GM21717 (cell line): ENCODE results near the gene LYPD5.
"Not testable (repeated sequence)": the region's sequence is repeated elsewhere in the genome, so short reads cannot be mapped to it uniquely, and the experiment has no call there.

Experiments used
- ATAC-seq: cut with Tn5 transposase; IDR thresholded peaks from one replicate; pipeline ENCODE4 v1.9.1; 2021; ENCODE audit warnings: mild to moderate bottlenecking, moderate library complexity; ENCODE audit not compliant: unreplicated experiment

Gene LYPD5

DNA sequence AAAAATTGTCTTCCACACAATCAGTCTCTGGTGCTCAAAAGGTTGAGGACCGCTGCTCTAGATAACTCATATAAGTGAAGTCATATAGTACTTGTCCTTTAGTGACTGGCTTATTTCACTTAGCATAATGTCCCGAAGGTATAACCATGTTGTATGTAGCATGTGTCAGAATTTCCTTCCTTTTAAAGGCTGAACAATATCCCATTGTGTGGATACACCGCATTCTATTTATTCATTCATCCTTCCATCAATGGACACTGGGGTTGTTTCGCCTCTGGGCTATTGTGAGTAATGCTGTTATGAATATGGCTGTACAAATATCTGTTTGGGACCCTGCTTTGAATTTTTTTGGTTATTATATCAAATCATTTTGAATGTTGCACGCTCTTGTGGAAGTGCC is 4.6 kb upstream of the LYPD5 start:
- ATAC-seq, result no peak

DNA sequence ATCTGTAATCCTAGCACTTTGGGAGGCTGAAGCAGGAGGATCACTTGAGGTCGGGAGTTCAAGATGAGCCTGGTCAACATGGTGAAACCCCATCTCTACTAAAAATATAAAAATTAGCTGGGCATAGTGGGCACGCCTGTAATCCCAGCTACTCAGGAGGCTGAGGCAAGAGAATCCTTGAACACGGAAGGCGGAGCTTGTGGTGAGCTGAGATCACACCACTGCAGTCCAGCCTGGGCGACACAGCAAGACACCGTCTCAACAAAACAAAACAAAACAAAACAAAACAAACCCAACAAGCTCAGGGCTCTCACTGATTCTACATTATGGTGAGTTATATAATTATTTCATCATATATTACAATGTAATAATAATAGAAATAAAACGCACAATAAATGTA is 4.2 kb upstream of the LYPD5 start:
- not testable (repeated sequence) for ATAC-seq

DNA sequence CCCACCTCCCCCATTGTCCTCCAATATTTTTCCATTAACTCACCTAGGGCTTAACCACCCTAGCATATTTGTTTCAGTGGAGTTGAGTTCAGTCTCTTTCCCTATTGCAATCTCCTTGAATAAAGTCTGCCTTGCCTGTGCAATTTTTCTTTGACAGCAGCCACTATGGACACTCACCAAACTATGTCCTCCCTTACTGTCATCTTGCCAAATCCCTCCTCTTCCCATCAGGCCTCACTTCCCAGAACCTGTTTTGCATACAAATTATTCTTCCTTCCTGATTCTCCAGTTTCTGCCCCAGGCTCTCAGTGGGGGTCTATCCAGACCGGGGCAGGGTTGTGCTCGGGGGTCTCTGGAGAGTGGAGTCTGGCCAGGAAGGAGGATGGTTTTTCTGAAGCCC is 2.2 kb upstream of the LYPD5 start:
- ATAC-seq, result no peak

DNA sequence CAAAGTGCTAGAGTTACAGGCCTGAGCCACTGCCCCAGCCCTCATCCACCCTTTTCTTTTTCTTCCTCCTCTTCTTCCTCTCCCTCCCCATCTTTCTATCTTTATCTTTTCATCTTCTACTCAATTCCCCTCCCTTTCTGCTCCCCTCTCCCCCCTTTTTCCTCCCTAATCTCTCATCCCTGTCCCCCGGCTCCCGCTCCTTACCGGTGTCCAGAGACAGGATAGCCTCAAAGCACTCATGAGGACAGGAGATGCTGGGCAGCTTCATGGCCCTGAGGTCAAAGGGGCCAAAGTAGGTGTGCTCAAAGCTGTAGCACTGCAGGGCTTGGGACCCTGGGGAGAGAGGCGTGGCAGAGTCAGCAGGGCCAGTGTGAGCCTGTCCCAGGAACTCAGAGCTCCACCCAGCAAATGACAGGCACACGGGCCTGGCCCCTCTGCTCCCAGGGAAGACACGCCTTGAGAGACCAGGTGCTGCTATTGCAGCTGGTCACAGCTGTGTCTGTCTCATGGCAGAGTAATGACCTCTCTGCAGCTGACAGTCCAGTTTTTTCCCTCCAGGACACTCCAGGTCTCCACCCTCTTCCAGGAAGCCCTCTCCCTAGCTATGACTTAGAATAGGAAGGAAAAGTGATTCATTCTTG is 2.6 kb downstream of the LYPD5 start:
- ATAC-seq, result no peak

DNA sequence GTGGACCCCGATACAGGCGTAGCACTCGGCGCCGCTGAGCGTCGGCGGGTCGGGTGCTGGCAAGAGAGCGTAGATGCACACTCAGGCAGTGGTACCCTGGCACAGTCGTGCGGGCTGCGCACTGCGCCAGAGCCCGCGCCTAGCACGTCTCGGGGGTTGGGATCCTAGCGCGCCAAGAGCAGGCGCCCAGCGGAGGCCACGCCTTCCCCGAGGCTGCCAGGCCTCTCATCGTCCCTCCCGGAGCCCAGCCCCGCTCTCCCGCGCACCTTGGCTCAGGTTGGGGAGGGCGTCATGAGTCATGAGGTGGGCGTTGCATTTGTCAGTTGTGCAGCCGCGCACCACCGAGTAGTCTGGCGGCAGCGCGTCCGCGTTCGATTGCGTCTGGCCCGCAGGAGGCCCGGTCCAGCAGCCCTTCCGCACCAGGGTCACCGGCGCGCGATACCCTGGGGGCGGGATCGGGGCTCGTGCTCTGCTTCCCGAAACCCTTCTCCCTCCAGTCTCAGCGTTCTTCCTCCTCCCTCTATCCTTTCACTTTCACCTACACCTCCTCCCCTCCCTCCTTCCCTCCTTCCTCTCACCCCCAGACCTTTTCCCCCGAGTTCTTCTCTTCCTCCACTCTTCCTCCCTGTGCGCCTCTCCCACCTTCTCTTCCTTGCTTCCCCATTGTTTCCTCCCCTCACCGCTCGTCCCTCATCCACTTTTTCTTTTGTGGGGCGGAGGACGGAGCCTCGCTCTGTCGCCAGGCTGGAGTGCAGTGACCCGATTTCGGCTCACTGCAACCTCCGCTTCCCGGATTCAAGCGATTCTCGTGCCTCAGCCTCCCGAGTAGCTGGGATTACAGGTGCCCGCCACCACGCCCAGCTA is 3.5 kb downstream of the LYPD5 start:
- ATAC-seq, result no peak

DNA sequence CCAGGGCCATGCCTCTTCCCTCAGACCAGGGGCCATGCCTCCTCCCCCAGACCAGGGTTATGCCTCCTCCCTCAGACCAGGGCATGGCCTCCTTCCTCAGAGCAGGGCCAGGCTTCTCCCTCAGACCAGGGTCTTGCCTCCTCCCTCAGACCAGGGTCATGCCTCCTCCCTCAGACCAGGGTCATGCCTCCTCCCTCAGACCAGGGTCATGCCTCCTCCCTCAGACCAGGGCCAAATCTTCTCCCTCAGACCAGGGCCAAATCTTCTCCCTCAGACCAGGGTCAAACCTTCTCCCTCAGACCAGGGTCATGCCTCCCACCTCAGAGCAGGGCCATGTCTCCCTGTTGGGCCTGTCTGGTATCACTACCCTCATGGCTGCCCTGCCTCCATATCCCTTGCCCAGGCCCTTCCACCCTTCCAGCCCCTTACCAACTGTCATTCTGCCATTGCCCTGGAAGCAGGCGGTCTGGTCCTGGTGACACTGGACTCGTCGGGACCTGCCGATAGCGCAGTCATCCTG is 4.2 kb downstream of the LYPD5 start:
- ATAC-seq, result no peak

DNA sequence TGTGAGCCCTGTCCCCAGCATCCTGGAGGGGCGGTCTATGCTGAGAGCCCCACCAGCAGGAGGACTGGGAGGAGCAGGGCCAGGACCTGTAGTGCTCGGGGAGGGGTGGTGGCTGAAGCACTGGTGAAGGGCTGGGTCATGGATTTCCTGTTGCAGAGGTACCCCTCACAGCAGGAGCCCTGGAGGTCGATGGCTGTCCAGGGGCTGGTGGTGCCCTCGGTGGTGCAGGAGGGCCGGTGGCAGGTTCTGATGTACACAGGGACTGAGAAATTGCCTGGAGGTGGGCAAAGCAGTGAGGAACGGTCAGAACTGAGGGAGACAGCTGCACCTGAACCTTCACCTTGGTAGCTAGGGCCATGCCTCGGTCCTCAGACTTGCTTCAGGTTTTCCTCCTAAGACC is 4.7 kb downstream of the LYPD5 start:
- ATAC-seq, result no peak

DNA sequence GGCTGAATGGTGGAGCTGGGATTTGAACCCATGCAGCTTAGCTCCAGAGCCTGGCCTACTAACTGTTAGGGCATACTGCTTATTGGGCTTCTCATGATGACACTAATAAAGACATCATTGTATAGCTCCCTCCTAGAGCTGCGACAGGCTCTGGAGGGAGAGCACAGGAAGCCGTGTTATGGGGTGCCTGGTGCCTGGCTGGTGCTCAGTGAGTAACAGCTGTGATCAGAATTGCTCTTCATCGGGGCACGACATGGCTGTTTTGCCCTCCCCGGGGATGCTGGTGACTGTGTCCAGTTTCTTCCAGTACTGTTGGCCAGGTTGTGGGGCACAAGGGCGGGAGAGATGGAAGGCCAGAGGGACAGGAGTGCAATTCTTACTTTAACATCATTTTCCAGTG is 5.1 kb downstream of the LYPD5 start:
- ATAC-seq, result no peak

DNA sequence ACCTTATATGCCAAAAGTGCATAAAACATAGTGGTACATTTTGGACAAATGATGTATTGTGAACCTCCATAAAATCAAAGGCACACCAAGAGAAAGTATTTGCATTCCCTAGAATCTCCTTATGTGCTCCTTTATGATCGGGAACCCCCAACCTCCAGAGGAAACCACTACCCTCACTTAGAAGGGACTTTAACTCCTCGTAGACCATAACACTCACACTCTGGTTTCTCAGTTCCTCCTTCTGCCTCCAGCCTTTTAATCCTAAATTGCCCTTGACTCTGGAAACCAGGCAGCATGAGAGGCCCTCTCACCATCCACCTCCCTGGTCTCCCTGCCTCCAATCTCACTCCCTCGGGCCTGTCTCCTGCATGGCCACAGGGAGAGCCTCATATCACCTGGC is 11.7 kb downstream of the LYPD5 start:
- ATAC-seq, result no peak

DNA sequence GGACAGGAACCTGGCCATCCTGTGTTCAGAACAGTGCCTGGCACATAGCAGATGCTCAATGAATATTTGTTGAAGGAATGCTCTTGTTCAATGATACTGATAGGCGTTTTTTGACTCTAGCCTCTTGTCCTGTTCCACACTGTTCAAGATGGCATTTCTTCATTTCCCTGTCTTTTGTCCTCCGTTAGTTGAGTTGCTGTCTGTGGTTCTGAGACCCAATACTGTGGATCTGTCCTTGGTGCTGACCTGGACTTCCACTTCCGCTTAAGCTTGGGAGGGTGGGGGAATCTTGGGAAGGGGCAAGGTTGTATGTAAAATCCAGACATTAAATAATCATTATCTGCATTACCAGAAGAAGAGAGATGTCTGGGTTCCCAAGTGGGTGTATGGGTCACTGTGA is 13.2 kb downstream of the LYPD5 start:
- no peak for ATAC-seq

DNA sequence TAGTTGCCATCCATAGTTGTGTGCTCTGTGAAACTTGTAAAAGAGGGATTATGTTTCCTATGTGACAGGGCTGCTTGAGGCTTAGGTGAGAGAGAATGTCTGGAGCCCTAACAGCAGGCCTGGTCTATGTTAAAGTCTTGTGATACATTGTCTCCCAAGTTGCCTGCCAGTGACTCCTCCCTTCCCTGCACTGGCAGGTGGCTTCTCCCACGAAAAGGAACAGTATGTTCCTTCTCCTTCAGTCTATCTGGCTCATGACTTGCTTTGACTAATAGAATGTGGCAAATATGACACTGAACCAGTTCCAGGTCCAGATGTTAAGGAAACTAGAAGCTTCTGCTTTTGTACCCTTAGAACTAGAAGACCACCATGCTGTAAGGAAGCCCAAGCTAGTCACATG is 15.6 kb downstream of the LYPD5 start:
- ATAC-seq, result no peak

DNA sequence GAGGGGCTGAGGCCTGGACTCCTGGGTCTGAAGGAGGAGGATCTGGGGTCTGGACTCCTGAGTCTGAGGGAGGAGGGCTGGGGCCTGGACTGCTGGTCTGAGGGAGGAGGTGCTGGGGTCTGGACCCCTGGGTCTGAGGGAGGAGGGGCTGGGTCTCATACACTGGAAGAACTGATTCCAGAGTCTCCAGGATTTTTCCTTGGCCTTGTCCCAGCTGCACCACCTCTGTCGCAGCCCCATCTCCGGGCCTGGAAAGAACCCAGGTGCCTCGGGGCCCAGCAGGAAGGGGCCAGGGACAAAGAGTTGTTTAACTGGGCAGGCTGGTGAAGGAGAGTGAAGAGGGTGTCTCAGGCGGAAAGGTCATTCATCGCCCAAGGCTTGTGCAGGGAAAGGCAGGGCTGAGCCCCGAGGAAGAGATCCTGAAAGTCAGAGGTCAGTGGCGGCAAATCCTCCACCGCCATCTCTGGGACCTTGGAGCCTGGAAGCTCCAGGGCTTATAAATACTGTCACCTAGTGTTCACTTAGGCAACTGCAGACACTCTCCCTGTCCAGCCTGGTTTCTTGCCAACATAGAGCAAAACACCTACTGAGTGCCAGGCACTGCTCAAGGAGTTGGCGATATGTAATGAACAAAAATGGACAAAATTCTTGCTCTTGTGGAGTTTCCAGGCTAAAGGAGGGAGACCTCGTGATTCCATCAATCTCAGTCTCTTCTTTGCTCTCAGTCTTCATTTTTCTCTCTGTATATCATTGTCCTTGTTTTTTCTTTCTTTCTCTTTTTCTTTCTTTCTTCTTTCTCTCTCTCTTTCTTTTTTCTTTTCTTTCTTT is 17.1 kb downstream of the LYPD5 start:
- ATAC-seq, result no peak

DNA sequence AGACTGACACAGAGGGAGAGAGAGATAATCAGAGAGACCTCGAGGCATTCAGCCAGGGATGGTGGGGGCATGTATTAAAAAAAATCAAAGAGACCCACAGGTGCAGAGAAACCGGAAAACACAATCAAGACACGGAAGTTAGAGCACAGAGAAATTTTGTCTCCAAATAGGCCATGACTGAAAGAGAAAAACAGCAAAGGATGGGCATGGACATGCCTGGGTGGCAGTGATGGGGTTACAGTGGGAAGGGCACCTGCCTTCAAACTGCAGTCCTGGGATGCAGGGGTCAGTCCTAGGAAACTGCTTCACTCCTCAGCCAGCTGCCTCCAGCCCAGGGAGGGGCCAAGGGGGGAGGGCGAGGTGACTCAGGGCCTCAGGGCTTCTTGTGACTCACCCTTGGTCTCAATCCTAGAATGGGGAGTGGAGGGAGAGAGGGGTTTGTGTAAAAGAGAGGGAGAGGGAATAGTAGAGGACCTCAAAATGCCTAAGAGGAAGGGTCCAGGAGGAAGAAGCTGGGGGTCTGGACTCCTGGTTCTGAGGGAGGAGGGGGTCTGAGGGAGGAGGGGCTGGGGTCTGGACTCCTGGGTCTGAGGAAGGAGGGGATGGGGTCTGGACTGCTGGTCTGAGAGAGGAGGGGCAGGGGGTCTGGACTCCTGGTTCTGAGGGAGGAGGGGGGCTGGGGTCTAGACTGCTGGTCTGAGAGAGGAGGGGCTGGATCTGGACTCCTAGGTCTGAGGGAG is 17.8 kb downstream of the LYPD5 start:
- ATAC-seq, result no peak

DNA sequence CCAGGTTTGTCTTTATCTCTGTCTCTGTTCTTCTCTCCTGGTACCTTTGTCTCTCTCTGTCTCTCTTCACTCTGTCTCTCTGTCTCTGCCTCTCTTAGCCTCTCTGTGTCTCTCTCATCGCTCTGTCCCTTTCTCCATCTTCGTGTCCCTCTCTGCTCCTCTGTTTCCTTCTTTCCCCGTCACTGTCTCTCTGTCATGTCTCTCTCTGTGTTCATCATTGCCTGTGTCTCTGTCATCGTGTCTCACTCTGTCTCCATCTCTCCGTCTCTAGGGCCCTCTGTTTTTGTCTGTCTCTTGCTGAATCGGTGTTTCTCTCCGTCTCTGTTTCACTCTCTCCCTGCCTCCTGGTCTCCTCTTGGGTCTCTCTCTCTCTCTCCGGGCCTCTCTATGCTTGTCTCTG is 18.6 kb downstream of the LYPD5 start:
- ATAC-seq, result no peak

DNA sequence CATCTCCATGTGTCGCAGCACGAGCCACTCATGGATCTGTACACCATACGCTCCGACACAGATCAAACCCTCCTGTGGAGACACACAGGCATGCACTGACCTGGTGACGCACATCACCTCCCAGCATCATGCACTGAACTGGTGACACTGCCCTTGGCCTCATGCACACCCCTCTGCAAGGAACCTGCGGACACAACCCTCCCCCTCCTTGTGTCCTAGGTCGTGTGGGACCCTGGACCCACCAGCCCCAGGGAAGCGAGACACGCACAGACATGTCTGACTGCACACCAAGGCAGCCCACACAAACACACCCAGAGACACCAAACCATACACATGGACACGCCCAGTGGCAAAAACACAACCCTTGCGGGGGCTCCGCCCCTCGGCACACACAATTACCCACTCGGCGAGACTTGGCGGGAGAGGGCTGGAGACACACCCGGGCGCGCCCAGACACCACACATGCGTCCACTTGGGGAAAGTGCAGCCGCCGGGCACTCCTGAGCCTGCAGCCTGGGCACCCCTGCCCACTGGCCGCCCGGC is 19.5 kb downstream of the LYPD5 start:
- ATAC-seq, result no peak

DNA sequence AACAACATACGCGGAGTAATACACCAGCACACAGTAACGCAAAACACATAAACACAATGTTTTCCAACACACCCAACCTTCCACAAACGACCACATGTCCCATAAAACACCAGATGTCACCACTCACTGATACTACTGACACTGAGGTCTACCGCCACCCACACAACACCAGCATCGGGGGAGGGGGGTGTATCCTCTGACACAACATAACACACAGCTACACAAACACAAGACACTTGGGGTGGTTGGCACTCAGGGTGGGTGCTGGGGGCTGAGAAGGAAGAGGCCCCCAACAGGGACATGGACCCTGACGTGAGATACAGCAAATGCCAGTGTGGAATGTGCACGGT is 20.0 kb downstream of the LYPD5 start:
- ATAC-seq, result no peak

DNA sequence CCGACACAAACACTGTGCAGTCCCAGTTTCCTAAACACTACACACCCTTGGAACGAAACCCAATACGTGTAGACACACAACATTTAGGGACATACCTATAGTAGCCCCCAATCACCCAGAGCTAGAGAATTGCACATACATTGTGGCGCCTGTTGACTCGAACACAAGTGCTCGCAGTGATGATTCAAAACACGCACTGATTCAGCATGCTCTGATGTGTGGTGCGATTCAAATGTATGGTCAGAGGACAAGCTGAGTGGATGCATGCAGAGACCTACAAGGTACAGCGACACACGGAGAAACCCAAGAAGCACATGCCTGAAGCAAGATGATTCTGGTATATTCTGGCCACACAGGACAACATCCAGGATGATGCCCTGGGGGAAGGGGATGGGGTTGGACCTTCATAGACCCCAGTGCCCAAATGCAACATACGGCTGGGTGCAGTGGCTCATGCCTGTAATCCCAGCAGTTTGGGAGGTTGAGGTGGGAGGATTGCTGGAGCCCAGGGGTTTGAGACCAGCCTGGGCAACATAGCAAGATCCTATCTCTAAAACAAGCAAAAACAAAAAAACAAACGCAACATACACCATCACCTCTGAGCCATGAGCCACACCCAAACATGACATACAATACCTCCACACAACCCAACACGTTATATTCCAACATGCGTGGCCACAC is 20.5 kb downstream of the LYPD5 start:
- no peak for ATAC-seq

DNA sequence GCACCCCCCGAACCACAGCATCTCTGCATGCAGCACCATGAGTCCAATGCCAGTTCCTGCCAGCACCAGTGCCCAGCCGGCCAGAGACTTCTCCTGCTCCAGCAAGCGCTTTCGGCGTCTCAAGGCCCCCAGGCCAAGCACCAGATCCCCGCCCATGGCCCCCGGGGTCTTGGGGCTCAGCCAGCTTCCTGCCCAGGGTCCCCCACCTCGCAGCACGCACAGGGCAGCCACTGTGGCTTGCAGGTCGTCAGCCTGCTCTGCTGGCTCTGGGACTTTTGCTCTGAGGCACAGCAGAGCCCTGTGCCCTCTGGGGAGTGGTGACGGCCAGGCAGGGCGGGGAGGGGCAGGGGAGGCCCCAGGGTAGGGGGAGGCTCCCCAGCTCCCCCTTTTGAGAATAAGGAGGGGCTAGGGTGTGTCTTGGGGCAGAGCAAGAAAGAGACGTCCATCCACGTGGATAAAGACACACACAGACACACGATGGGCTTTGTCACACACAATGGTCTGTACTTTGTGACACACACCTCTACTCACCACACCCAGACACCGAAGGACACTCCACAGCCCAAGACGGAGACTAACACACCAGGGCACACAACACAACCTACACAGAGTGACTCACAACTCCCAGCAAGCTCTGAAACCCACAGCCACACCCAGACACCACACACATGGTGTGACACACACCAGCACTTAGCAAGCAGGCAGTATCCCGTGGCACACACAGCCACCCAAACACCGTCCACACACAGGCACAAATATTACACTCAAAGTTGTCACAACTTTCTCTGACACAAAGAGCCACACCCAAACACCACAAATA is 21.3 kb downstream of the LYPD5 start, which contains the start of gene KCNN4:
Gene KCNN4, minus strand, starts transcription at position 268 of the 820 bp plus-strand sequence. Its CDS starts 112 bp downstream, at position 156.
- ATAC-seq, result no peak

DNA sequence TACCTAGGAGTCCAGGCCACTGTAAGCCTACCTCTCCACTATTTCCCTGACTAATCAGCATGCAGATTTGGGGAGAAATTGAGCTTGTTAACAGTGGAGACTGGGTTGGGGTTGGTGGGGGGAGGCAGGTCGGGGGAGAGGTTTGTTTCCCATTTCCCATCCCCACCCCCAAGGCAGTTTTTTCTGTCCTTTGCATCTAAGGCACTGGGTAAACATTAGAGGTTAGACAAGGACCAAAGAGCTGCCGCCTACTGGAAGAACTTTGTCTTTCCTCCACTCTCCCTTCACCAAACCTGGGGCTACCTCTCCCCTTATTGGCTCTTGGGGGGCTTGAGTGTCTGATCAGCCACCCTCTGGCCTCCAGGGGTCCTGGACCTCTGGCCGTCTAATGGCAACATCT is 22.4 kb downstream of the LYPD5 start:
- ATAC-seq, result no peak
